ENCODE measurements around the gene EEF1AKMT4. TPM values are rescaled to one million over a fixed set of nuclear protein-coding genes. Genes with fewer than 3 reads are reported as not detected.

EEF1AKMT4 gene
- total RNA-seq, 1 donor from 2014 or later, result 15.2 TPM

DNA sequence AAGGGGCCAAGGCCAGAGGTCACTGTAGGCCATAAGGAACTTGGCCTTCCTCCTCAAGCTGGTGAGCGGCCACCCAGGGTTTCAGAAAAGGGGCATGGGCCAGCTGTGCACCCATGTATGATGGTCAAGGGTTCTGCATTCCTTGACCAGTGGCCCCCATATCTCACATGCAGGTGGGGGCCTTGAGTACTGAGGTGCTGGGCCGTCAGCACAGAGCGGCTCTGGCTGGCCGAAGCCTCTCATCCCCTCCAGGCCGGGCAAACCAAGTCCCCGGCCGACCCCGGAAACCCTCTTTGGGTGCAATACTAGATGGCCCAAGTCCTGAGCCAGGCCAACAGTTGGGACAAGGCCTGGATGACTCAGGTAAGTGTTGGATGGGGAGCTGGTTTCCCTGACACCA is 10.3 kb upstream of the EEF1AKMT4 start:
- no peak overlapping the region for H3K27ac Mint-ChIP-seq
- no peak overlapping the region for H3K4me3 Mint-ChIP-seq
- intact Hi-C loops (cut with micrococcal nuclease), result no loop called here
- DNase-seq (ENCODE audit: low spot score), result no peak
- H3K4me1 Mint-ChIP-seq (ENCODE audit: low read depth), result no peaks in the 10 kb centered on the region
- H3K27me3 Mint-ChIP-seq (ENCODE audit: insufficient read depth), result no peaks in the 10 kb centered on the region
- H3K36me3 Mint-ChIP-seq (ENCODE audit: low read depth), result peaks cover 11% of the 10 kb centered on the region
- no peaks in the 10 kb centered on the region for H3K9me3 Mint-ChIP-seq

DNA sequence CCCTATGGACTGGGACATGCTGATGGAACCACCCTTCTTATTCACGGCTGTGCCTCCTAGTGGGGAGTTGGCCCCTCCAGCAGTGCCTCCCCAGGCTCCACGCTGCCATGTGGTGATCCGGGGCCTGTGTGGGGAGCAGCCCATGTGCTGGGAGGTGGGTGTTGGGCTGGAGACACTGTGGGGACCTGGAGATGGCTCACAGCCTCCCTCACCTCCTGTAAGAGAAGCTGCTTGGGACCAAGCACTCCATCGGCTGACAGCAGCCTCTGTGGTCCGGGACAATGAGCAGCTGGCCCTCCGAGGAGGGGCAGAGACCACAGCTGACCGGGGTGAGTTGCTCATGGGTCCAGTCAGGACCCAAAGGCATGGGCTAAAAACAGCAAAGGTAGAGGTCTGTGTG is 9.8 kb upstream of the EEF1AKMT4 start:
- intact Hi-C loops (cut with micrococcal nuclease), result loop anchor here (10.0 kb wide), 1 partner anchor 575 kb away; the partner anchor contains the start of gene VPS8
- no peak overlapping the region for H3K4me3 Mint-ChIP-seq
- no peak for DNase-seq (ENCODE audit: low spot score)
- H3K27ac Mint-ChIP-seq, result no peak overlapping the region
- H3K9me3 Mint-ChIP-seq, result no peaks in the 10 kb centered on the region
- no peaks in the 10 kb centered on the region for H3K4me1 Mint-ChIP-seq (ENCODE audit: low read depth)
- peaks cover 15% of the 10 kb centered on the region for H3K36me3 Mint-ChIP-seq (ENCODE audit: low read depth)
- H3K27me3 Mint-ChIP-seq (ENCODE audit: insufficient read depth), result no peaks in the 10 kb centered on the region

DNA sequence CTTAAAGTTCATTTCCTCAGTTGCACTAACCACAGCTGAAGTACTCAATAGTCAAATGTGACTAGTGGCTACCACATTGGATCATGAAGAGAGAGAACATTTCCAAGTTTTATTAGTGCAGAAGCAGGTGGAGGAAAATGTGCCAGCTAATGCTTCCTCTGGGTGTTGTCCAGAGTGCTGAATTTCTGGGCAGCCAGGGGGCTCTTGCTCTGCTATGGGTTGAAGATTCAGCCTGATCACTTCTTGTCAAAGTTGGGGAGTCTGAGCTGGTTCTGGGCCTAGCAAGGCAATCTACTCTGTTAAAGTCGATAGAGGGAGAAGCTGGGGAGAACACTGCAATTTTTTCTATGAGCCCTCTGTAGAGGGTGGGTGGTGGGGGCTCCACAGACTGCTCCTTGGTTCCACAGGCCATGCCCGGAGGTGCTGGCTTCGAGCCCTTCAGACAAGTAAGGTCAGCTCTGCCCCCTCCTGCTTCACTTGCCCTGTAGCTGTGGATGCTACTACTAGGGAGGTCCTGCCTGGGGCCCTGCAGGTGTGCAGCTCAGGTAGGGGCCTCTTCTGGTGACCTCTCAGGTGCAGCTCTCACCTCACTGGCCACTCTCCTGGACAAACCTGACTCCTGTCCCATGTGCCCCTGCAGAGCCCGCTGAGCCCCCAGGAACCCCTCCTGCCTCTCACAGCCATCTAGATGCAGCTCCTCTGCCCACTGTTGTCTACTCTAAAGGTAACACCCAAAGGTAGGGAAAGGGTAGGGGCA is 8.9 kb upstream of the EEF1AKMT4 start:
- no peak for DNase-seq (ENCODE audit: low spot score)
- H3K36me3 Mint-ChIP-seq (ENCODE audit: low read depth), result peaks cover 22% of the 10 kb centered on the region
- no peak overlapping the region for H3K27ac Mint-ChIP-seq
- no peak overlapping the region for H3K4me3 Mint-ChIP-seq
- no peaks in the 10 kb centered on the region for H3K9me3 Mint-ChIP-seq
- intact Hi-C loops (cut with micrococcal nuclease), result loop anchor here (10.0 kb wide), 1 partner anchor 574 kb away; the partner anchor contains the start of gene VPS8
- H3K4me1 Mint-ChIP-seq (ENCODE audit: low read depth), result no peaks in the 10 kb centered on the region
- H3K27me3 Mint-ChIP-seq (ENCODE audit: insufficient read depth), result no peaks in the 10 kb centered on the region

DNA sequence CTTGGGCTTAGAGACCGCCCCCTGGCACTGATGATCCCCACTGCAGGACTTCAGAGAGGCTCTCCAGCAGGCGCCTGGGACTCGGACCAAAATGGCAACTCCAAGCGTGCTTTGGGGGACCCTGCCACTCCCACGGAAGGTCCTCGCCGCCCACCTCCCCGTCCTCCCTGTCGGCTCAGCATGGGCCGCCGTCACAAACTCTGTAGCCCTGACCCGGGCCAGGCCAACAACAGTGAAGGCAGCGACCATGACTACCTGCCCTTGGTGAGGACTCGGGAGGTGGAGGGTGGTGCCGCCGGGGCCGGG is 8.4 kb upstream of the EEF1AKMT4 start:
- intact Hi-C loops (cut with micrococcal nuclease), result loop anchor here (10.0 kb wide), 1 partner anchor 574 kb away; the partner anchor contains the start of gene VPS8
- DNase-seq (ENCODE audit: low spot score), result no peak
- Mint-ChIP-seq H3K9me3 (no peaks in the 10 kb centered on the region), H3K4me1 (ENCODE audit: low read depth) (peaks cover 4% of the 10 kb centered on the region), H3K27me3 (ENCODE audit: insufficient read depth) (no peaks in the 10 kb centered on the region), H3K27ac (no peak overlapping the region), H3K4me3 (no peak overlapping the region), H3K36me3 (ENCODE audit: low read depth) (peaks cover 27% of the 10 kb centered on the region)

DNA sequence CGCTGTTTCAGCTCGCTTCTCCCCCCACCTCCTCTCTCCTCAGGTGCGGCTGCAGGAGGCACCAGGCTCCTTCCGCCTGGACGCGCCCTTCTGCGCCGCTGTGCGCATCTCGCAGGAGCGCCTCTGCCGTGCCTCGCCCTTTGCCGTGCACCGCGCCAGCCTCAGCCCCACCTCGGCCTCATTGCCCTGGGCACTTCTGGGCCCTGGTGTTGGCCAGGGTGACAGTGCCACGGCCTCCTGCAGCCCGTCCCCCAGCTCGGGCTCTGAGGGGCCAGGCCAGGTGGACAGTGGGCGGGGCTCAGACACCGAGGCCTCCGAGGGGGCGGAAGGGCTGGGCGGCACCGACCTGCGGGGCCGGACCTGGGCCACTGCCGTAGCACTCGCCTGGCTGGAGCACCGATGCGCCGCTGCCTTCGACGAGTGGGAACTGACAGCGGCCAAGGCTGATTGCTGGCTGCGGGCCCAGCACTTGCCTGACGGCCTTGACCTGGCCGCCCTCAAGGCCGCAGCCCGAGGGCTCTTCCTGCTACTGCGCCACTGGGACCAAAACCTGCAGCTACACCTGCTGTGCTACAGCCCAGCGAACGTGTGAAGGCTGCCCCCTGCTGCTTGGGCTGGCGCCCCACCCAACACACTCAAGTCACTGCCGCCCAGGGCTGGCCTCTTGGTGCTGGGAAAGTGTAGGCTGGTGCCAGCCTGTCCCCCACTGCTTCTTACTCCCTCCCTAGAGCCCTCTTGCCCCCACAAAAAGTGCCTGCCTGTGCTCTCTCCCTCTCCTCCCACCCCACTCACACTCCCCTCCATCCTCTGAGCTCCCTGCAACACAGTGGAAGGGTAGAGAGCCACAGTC is 7.8 kb upstream of the EEF1AKMT4 start:
- DNase-seq (ENCODE audit: low spot score), result no peak
- peaks cover 28% of the 10 kb centered on the region for H3K36me3 Mint-ChIP-seq (ENCODE audit: low read depth)
- H3K9me3 Mint-ChIP-seq, result no peaks in the 10 kb centered on the region
- no peak overlapping the region for H3K27ac Mint-ChIP-seq
- H3K4me1 Mint-ChIP-seq (ENCODE audit: low read depth), result peaks cover 6% of the 10 kb centered on the region
- intact Hi-C loops (cut with micrococcal nuclease), result loop anchor here (10.0 kb wide), 1 partner anchor 573 kb away; the partner anchor contains the start of gene VPS8
- H3K4me3 Mint-ChIP-seq, result no peak overlapping the region
- no peaks in the 10 kb centered on the region for H3K27me3 Mint-ChIP-seq (ENCODE audit: insufficient read depth)

DNA sequence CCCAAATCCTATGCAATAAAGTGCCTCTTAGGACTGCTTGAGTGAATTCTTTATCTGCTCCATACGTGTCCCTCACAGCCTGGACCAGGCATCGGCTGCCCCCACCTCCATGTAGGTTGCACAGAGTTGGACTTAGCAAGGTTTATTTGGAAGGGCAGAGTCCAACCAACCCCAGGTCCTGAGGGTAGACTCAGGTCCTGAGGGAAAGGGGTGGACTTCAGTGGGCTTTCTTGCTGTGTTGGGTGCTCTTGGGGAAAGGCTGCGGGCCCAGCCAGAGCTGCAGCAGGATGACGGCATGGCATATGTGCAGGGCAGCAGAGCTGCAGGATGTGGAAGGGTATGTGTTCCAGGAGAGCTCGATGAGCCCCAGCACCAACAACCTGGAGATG is 7.2 kb upstream of the EEF1AKMT4 start:
- Mint-ChIP-seq H3K4me3 (no peak overlapping the region), H3K36me3 (ENCODE audit: low read depth) (peaks cover 28% of the 10 kb centered on the region), H3K4me1 (ENCODE audit: low read depth) (peaks cover 6% of the 10 kb centered on the region), H3K9me3 (no peaks in the 10 kb centered on the region), H3K27ac (no peak overlapping the region), H3K27me3 (ENCODE audit: insufficient read depth) (no peaks in the 10 kb centered on the region)
- intact Hi-C loops (cut with micrococcal nuclease), result loop anchor here (10.0 kb wide), 1 partner anchor 573 kb away; the partner anchor contains the start of gene VPS8
- DNase-seq (ENCODE audit: low spot score), result no peak

DNA sequence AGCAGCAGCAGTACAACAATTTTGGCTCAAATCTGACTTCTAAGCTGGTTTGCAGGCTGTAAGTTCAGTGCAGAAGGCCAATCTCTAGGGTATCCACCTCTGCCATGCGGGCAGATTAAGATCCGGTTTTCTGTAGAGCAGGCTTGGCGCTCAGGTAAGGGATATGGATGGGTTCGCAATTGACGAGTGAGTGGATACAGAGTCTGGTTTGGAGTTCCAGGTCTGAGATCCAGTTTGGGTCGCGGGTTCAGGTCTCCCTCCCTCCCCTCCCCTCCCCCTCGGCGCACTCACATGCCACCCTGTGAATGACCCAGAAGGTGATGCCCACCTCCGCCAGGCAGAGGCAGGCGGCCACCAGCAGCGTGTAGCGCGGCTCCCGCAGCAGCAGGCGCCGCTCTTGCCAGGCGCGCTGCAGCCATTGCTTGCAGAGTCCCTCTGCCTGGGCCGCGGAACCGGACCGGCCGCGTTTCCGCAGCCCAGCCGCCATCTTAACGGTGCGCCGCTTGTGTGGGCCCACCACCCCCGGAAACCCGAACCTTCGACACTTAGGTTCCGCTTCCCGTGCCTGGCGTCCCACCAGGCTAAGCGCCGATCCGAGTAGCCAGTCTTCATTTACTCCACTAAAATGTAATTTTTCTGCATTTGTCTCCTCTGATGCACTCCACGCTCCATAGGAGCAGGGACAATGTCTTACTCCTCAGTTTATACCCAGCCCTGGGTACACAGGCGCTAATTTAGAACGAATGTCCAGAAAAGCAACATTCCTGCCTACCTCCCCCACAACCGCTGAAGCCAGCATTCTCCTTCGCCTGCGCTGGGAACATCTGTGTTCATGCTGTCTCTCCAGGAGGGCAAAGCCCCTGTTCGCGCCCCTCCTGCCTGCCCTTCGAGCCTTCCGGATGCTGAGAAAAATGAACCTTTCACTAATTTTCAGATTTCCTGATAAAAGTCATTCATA is 739 bp upstream of the EEF1AKMT4 start, which contains the start of gene ALG3:
ALG3 (minus strand) TSS at position 509 of the 958 bp plus-strand sequence; CDS start at position 487, 22 bp downstream.
- Mint-ChIP-seq H3K4me1 (ENCODE audit: low read depth) (peaks cover 17% of the 10 kb centered on the region), H3K27ac (peak within 1 kb of the TSS; percentile 97), H3K9me3 (no peaks in the 10 kb centered on the region), H3K4me3 (peak within 1 kb of the TSS; percentile 93), H3K36me3 (ENCODE audit: low read depth) (peaks cover 17% of the 10 kb centered on the region), H3K27me3 (ENCODE audit: insufficient read depth) (no peaks in the 10 kb centered on the region)
- DNase-seq (ENCODE audit: low spot score), result peak; percentile 85
- intact Hi-C loops (cut with micrococcal nuclease), result loop anchor here (1.0 to 10.0 kb wide), 12 partner anchors 13 to 612 kb away; partner anchors contain the start of genes ABCF3, AP2M1, CAMK2N2 and DVL3

DNA sequence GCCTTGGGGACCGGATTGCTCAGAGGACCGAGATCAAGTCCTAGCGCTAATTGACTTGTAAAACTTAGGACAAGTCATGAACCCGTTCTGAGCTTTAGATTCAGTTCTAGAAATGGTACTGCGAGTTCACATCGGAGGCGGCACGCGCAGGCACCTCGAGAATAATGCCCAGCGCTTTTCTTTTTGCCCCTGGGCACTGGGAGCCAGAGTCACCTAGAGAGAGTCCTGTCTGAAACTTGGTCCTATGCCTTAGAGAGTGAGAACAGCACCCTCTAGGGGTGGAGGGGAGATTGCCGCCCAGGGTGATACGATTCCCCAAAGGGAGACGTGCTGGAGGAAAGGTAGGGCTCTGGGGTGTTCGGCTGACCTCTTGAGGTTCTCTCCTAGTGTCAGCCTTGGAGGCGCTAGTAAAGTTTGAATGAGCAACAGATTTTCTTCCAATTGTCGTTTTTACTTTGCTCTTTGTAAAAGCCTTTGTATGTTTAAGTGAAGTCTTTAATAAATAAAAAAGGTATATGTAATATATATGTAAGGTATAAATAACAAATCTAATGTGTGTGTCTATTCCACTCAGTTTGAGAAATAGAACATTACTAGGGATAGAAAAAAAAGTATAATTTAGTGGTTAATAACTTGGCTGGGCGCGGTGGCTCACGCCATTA is 826 bp downstream of the EEF1AKMT4 start:
- intact Hi-C loops (cut with micrococcal nuclease), result loop anchor here (1.0 kb wide), 4 partner anchors 23 to 355 kb away; partner anchors contain the start of gene ABCC5
- Mint-ChIP-seq H3K4me1 (ENCODE audit: low read depth) (peaks cover 24% of the 10 kb centered on the region), H3K27me3 (ENCODE audit: insufficient read depth) (no peaks in the 10 kb centered on the region), H3K36me3 (ENCODE audit: low read depth) (peaks cover 9% of the 10 kb centered on the region), H3K4me3 (peak overlapping the region; percentile 93), H3K9me3 (no peaks in the 10 kb centered on the region), H3K27ac (peak overlapping the region; percentile 97)
- DNase-seq (ENCODE audit: low spot score), result peak; percentile 85

DNA sequence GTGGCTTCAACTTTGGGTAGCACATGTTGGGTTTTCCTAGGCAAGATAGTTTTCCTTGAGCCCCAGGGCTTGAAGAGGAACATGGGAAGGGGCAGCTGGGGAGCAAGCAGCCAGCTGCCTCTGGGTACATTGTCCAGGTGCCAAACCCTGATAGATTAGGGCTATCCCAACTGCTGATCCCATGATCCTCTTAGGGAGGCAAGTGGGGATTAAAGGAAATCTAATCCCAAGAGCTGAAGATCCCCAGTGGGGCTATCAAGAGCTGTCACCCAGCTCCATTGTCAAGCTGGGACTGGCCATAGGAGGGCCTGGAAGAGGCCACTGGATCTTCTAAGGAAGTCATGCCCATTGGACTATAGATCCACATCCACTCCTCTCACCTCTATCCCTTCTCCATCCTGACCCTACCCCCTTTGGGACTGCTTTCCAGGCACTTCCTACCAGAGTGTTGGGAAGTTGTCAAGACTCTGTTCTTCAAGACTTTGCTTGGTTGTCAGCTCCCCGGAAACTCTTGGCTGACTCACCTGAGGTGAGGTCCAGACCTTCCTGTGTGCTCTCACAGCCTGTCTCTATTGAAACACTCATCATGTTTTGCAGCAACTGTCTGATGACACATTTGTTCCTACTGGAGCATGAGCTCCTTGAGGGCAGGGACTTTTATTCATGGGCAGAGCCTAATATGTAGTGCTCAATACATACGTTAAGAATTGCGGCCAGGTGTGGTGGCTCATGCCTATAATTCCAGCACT is 6.0 kb downstream of the EEF1AKMT4 start:
- Mint-ChIP-seq H3K4me1 (ENCODE audit: low read depth) (peaks cover 18% of the 10 kb centered on the region), H3K27me3 (ENCODE audit: insufficient read depth) (peaks cover 16% of the 10 kb centered on the region), H3K4me3 (no peak overlapping the region), H3K36me3 (ENCODE audit: low read depth) (peaks cover 5% of the 10 kb centered on the region), H3K9me3 (no peaks in the 10 kb centered on the region), H3K27ac (peak overlapping the region; percentile 77)
- no peak for DNase-seq (ENCODE audit: low spot score)
- intact Hi-C loops (cut with micrococcal nuclease), result no loop called here

DNA sequence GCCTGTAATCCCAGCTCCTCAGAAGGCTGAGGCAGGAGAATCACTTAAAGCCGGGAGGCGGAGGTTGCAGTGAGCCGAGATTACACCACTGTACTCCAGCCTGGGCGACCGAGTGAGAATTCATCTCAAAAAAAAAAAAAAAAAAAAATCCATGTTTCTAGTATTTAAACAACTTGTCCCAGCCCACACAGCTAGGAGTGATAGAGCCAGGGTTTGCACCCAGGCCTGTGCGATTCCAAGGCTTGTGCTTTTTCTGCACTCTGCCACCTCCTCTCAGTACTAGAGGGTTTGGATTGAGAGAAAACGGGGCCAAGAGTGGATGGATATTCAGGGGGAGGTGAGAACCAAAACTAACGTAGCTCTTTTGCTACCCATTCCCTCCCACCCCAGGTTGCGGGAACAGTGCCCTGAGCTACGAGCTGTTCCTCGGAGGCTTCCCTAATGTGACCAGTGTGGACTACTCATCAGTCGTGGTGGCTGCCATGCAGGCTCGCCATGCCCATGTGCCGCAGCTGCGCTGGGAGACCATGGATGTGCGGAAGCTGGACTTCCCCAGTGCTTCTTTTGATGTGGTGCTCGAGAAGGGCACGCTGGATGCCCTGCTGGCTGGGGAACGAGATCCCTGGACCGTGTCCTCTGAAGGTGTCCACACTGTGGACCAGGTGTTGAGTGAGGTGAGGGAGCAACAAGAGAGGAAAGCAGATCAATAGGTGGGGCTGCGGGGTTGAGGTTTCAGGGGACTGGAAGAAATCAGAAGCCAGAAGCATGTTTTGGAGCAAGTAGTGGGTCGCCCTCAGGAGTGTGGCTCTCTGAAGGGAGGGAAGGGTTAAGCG is 7.8 kb downstream of the EEF1AKMT4 start:
- intact Hi-C loops (cut with micrococcal nuclease), result no loop called here
- Mint-ChIP-seq H3K36me3 (ENCODE audit: low read depth) (peaks cover 8% of the 10 kb centered on the region), H3K4me3 (no peak overlapping the region), H3K9me3 (no peaks in the 10 kb centered on the region), H3K27ac (no peak overlapping the region), H3K27me3 (ENCODE audit: insufficient read depth) (peaks cover 27% of the 10 kb centered on the region), H3K4me1 (ENCODE audit: low read depth) (peaks cover 25% of the 10 kb centered on the region)
- no peak for DNase-seq (ENCODE audit: low spot score)

DNA sequence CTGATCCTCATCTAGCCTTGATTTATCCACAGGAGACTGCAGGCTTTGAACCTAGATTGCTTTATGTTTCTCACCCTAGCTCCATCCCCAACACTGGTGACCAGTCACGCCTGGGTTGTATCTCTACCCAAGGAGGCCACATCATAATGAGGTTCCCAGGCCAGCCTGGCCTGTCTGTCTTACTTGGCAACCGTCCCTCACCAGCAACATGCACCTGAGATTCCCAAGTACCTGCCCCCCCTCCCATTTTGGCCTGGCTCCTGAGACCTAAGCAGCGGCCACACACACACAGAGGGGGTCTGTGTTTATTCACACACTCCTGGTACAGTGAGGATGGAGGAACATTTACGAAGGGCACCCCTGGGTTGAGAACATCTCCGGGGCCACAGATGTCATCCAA is 9.5 kb downstream of the EEF1AKMT4 start:
- Mint-ChIP-seq H3K27ac (no peak overlapping the region), H3K36me3 (ENCODE audit: low read depth) (peaks cover 8% of the 10 kb centered on the region), H3K27me3 (ENCODE audit: insufficient read depth) (peaks cover 34% of the 10 kb centered on the region), H3K4me3 (peak overlapping the region; percentile 21), H3K9me3 (no peaks in the 10 kb centered on the region), H3K4me1 (ENCODE audit: low read depth) (peaks cover 30% of the 10 kb centered on the region)
- no peak for DNase-seq (ENCODE audit: low spot score)
- intact Hi-C loops (cut with micrococcal nuclease), result no loop called here

Data from activated T-helper 1 cell treated with anti-CD3 and anti-CD28 coated beads, Interleukin-12 subunit alpha, Interleukin-12 subunit beta, Interleukin-2, Interleukin-4 antibody, amounts not matched to agents 30 ng/mL and 10 ng/mL and 1 ng/mL, durations not matched to agents 14 hours and 24 hours and 36 hours (primary cell).